Ascending aorta (tissue), 2 donors: ENCODE measurements around the gene CD40LG. TPM values are rescaled to one million over a fixed set of nuclear protein-coding genes. Genes with fewer than 3 reads are reported as not detected.

ENCODE experiments used
- DNase-seq, 2 donors: peaks; one replicate each; pipeline ENCODE4 v3.0.0-alpha.2; 2019; ENCODE audit warnings: low spot score in 2 of 2
- H3K27ac ChIP-seq, 2 donors: fragments of 200-600 bp; sonication (generic); one replicate each; pipeline ENCODE4 v1.5.1; 2016 to 2017; ENCODE audit warnings: mild to moderate bottlenecking in 1 of 2
- H3K27me3 ChIP-seq: fragments of 200-600 bp; sonication (generic); one replicate; pipeline ENCODE4 v1.5.1; 2017
- H3K36me3 ChIP-seq, 2 donors: fragments of 200-600 bp; sonication (generic); one replicate each; pipeline ENCODE4 v1.5.1; 2016
- H3K4me1 ChIP-seq, 2 donors: fragments of 200-600 bp; sonication (generic); one replicate each; pipeline ENCODE4 v1.5.1; 2016 to 2017; ENCODE audit warnings: mild to moderate bottlenecking in 1 of 2
- H3K4me3 ChIP-seq, 2 donors: fragments of 200-600 bp; sonication (generic); one replicate each; pipeline ENCODE4 v1.5.1; 2016 to 2017; ENCODE audit warnings: mild to moderate bottlenecking in 1 of 2
- H3K9me3 ChIP-seq, 2 donors: fragments of 200-600 bp; sonication (generic); one replicate each; pipeline ENCODE4 v1.5.1; 2016
- intact Hi-C: fragments of 100-400 bp; cut with DNase I; formaldehyde crosslinking; loops from one replicate; pipeline ENCODE4 v1.15.1; 2023
- total RNA-seq: library from RNA; depleted of rRNA; stranded (reverse); fragments of >200 nt; gene quantifications from one replicate; pipeline ENCODE4 v1.1.0, GENCODE V29; 2016
- TF ChIP-seq, protein P1 (sequence below), 3 experiments: fragments of 200-600 bp in 2 of 3; fragments of 450-650 bp in 1 of 3; sonication (generic) in 2 of 3; IDR thresholded peaks; one replicate each; pipeline ENCODE4 v1.5.1; 2016 to 2019; ENCODE audit warnings: antibody characterized with exemption in 3 of 3, mild to moderate bottlenecking in 1 of 3, moderate library complexity in 1 of 3

Gene CD40LG
- total RNA-seq, 1 donor from 2014 or later: not detected

DNA sequence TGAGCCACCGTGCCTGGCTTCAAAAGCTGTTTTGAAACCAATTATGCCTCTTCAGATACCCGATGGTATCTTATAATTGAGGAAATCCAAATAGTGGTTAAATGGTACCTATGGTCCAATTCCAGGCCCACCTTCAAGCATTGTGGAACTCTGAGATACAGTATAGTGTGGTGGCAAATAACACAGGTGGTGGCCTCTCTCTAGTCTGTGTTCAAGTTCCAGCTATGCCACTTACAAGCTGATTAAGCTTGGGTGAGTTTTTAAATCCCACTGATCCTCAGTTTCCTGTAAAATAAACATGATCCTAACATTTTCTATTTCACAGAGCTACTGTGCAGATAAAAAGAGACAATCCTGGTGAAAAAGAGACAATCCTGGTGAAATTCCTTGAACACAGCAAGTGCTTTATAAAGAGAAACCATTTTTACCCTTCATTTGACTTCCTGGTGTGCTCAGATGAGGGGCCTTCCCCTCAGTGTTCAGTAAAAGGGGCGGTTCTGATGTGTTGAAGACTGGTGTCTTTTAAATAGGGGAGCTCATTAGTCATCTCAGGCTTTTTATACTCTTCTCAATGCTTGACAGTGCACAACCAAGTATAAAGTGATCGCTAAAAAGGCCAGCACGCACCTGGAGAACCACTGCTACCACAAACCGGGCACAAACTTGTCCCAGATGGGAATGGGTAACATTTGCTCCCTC lies 30.8 kb upstream of the CD40LG start:
- no peaks in the 10 kb centered on the region for H3K4me1 ChIP-seq
- H3K36me3 ChIP-seq: no peaks in the 10 kb centered on the region
- H3K9me3 ChIP-seq: no peaks in the 10 kb centered on the region
- no peak overlapping the region for H3K4me3 ChIP-seq
- TF ChIP-seq, protein P1, sequence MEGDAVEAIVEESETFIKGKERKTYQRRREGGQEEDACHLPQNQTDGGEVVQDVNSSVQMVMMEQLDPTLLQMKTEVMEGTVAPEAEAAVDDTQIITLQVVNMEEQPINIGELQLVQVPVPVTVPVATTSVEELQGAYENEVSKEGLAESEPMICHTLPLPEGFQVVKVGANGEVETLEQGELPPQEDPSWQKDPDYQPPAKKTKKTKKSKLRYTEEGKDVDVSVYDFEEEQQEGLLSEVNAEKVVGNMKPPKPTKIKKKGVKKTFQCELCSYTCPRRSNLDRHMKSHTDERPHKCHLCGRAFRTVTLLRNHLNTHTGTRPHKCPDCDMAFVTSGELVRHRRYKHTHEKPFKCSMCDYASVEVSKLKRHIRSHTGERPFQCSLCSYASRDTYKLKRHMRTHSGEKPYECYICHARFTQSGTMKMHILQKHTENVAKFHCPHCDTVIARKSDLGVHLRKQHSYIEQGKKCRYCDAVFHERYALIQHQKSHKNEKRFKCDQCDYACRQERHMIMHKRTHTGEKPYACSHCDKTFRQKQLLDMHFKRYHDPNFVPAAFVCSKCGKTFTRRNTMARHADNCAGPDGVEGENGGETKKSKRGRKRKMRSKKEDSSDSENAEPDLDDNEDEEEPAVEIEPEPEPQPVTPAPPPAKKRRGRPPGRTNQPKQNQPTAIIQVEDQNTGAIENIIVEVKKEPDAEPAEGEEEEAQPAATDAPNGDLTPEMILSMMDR (IDR thresholded peaks at IDR 0.05): no peak
- intact Hi-C loops: no loop called here
- no peak for DNase-seq
- H3K27me3 ChIP-seq: no peaks in the 10 kb centered on the region
- no peak overlapping the region for H3K27ac ChIP-seq

DNA sequence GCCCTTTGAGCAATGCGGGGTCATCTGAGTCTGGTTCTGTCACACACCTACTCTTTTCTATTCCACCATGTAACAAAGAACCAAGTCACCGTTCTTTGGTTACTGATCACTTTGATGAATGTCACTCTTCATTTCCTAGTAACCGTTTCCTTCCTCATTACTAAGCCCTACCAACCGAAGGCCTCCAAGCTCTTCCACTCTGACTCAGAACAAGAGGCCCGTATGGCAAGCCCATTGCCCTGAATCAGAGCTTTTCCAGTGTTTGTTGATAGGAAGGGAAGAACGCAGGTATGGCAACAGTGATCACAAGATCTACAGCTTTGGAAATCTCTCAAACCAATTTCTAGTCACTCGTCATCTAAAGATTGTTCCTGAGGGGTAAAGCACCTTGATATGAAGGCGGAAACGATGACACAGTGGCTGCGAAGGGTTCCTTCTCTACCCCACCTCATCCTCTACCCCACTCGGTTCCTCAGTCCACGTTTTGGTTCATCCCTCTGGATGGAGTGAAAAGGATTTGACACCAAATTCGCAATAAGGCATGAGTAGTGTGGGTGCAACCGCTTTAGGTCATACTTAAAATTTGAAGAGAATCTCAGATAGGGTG lies 28.0 kb upstream of the CD40LG start:
- intact Hi-C loops: no loop called here
- Histone ChIP-seq H3K4me3 (no peak overlapping the region), H3K27ac (no peak overlapping the region), H3K9me3 (no peaks in the 10 kb centered on the region), H3K4me1 (no peaks in the 10 kb centered on the region), H3K36me3 (no peaks in the 10 kb centered on the region), H3K27me3 (no peaks in the 10 kb centered on the region)
- no peak for DNase-seq
- TF ChIP-seq, protein P1 (IDR thresholded peaks at IDR 0.05): no peak

DNA sequence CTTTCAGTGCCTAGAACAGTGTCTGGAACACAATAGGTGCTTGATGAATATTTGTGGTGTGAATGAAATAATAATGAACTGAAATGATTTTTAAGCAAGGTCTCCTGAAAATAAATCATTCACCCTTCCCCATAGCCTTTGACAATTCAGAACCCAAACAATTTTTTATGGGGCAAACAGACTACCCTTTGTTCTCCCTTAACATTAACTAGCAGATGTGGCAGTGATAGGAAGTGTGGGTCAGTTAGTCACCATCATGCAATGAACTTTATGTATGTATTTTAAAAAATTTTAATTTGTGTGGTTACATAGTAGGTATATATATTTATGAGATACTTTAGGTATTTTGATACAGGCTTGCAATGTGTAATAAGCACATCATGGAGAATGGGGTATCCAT lies 27.2 kb upstream of the CD40LG start:
- Histone ChIP-seq H3K4me3 (no peak overlapping the region), H3K36me3 (no peaks in the 10 kb centered on the region), H3K27me3 (no peaks in the 10 kb centered on the region), H3K9me3 (no peaks in the 10 kb centered on the region), H3K27ac (no peak overlapping the region), H3K4me1 (no peaks in the 10 kb centered on the region)
- intact Hi-C loops: no loop called here
- TF ChIP-seq, protein P1 (IDR thresholded peaks at IDR 0.05): no peak
- no peak for DNase-seq

DNA sequence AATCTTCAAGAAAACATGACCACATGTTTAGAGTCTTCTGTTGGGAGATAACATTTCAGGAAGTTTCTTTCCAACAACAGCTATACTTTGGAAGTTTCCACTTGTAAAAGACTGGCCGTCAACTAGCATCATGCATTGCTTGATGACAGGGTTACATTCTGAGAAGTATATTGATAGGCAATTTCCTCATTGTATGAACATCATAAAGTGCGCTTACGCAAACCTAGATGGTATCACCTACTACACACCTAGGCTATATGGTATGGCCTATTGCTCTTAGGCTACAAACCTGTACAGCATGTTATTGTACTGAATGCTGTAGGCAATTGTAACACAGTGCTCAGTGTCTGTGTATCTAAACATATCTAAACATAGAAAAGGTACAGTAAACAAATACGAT lies 25.4 kb upstream of the CD40LG start:
- TF ChIP-seq, protein P1 (IDR thresholded peaks at IDR 0.05): no peak
- no peak for DNase-seq
- H3K4me1 ChIP-seq: no peaks in the 10 kb centered on the region

DNA sequence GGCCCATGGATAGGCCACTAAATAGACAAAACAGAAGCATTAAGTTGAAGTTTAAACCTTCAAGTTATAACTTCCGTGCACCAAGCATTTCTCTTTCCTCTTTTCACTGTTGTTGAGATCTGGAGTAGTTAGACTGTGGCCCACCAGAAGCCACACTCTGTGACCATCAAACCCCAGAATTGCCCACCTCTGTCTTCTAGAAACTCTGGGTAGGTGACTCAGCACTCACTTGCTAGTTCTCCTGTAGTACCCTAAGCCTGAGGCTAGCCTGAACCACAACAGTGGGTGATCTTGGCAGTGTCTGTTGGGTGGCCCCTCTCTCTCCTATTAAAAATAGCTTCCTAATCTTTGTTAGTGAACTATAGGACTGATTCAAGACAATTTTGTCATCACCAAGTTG lies 24.6 kb upstream of the CD40LG start:
- Histone ChIP-seq H3K27me3 (no peaks in the 10 kb centered on the region), H3K36me3 (no peaks in the 10 kb centered on the region), H3K4me1 (no peaks in the 10 kb centered on the region), H3K9me3 (no peaks in the 10 kb centered on the region), H3K27ac (no peak overlapping the region), H3K4me3 (no peak overlapping the region)
- TF ChIP-seq, protein P1 (IDR thresholded peaks at IDR 0.05): no peak
- no peak for DNase-seq
- intact Hi-C loops: no loop called here

More for the DNA sequence above, 25.4 kb upstream of the CD40LG start:
- Histone ChIP-seq H3K27ac (no peak overlapping the region), H3K4me3 (no peak overlapping the region), H3K9me3 (no peaks in the 10 kb centered on the region), H3K27me3 (no peaks in the 10 kb centered on the region), H3K36me3 (no peaks in the 10 kb centered on the region)
- intact Hi-C loops: no loop called here
